Stimulated activated CD4-positive, alpha-beta T cell treated with anti-CD3 and anti-CD28 coated beads, Interleukin-2, amount 100 ng/mL, for 48 hours (primary cell): ENCODE results near the gene GUCA1A.
"Not testable (repeated sequence)": the region's sequence is repeated elsewhere in the genome, so short reads cannot be mapped to it uniquely, and the experiment has no call there.

ENCODE experiments used
- DNase-seq, 2 donors: peaks; one replicate each; pipeline ENCODE4 v3.0.0-alpha.2; 2020

GUCA1A gene

GRCh38 chr6:42216495-42216894, 43.3 kb downstream of the GUCA1A start:
- not testable (repeated sequence) for DNase-seq

- DNase-seq, result no peak
Measured at GRCh38 chr6:42217157-42217518, 44.0 kb downstream of the GUCA1A start.

- DNase-seq, result peak; percentile 81 to 85
Measured at GRCh38 chr6:42217519-42218367, 44.6 kb downstream of the GUCA1A start, which contains the start of gene MRPS10. Gene MRPS10 (minus strand): TSS chr6:42217861. CDS start chr6:42217849, 12 bp downstream.

- no peak for DNase-seq
Measured at GRCh38 chr6:42220807-42221206, 47.6 kb downstream of the GUCA1A start.

GRCh38 chr6:42221546-42221945, 48.4 kb downstream of the GUCA1A start:
- no peak for DNase-seq

- DNase-seq, result no peak
Measured at GRCh38 chr6:42222448-42222847, 49.3 kb downstream of the GUCA1A start.

- DNase-seq, result no peak
Measured at GRCh38 chr6:42224222-42225028, 51.3 kb downstream of the GUCA1A start.

- DNase-seq, result no peak
Measured at GRCh38 chr6:42225029-42225339, 51.8 kb downstream of the GUCA1A start.

- DNase-seq, result no peak
Measured at GRCh38 chr6:42225419-42225818, 52.3 kb downstream of the GUCA1A start.

- DNase-seq, result no peak
Measured at GRCh38 chr6:42226161-42226611, 53.0 kb downstream of the GUCA1A start.

GRCh38 chr6:42226645-42227143, 53.5 kb downstream of the GUCA1A start:
- no peak for DNase-seq

- DNase-seq, result no peak
Measured at GRCh38 chr6:42227173-42227850, 54.1 kb downstream of the GUCA1A start.

- no peak for DNase-seq
Measured at GRCh38 chr6:42228305-42228704, 55.1 kb downstream of the GUCA1A start.
